HG02642 (cell line): ENCODE measurements around the gene HMGN2.
"Not testable (repeated sequence)": the region's sequence is repeated elsewhere in the genome, so short reads cannot be mapped to it uniquely, and the experiment has no call there.

Experiments
- ATAC-seq: cut with Tn5 transposase; IDR thresholded peaks from one replicate; pipeline ENCODE4 v1.9.1; 2021; ENCODE audit warnings: mild to moderate bottlenecking; ENCODE audit not compliant: unreplicated experiment, poor library complexity

The HMGN2 gene

GRCh38 chr1:26476958-26477357 is 4.7 kb downstream of the HMGN2 start:
- no peak for ATAC-seq

DNA sequence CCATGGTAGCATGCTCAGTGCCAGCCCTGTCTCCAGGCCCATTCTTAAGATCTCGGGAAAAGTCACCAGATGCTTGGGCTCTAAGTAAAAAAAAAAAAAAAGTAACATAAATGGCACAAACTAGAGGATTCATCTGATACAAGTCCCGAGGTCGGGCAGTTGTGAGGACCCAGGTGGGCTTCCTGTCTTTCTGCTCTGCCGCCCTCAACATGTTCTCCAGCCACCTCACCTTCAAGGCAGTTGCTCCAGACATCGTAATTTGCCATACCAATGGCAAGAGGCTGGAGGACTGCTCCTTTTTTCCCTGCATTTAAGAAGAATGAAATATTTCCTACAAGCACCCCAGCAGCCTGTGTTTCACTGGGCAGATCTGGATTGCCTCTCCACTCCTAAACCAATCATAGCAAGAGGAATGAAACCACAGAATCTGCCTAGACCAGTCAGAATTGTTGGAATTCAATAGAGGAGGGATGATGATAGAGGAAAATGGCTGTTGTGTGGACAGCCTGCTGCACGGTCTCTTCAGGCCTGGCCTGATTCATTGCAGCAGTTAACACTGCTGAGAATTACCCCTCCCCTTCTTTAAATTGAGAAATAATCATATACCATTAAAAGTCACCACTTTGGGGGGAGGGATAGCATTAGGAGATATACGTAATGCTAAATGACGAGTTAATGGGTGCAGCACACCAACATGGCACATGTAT is 5.4 kb downstream of the HMGN2 start:
- no peak for ATAC-seq

GRCh38 chr1:26478159-26478558 is 5.9 kb downstream of the HMGN2 start:
- no peak for ATAC-seq

DNA sequence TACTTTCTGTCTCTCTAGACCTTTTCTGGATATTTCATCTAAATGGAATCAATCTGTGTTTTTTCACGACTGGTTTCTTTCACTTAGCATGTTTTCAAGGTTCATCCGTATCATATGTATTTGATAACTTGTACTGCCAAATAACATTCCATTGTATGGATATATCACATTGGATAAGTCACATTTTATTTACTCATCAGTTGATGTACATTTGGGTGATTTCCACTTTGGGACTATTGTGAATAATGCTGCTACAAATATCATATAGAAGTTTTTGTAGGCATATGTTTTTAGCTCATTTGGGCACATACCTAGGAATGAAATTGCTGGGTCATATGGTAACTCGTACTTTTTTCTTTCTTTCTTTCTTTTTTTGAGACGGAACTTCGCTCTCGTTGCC is 6.7 kb downstream of the HMGN2 start:
- no peak for ATAC-seq

- ATAC-seq = no peak
These were observed 10.7 kb downstream of the HMGN2 start for GRCh38 chr1:26482921-26483320.

GRCh38 chr1:26483980-26484379 is 11.7 kb downstream of the HMGN2 start:
- ATAC-seq = no peak

DNA sequence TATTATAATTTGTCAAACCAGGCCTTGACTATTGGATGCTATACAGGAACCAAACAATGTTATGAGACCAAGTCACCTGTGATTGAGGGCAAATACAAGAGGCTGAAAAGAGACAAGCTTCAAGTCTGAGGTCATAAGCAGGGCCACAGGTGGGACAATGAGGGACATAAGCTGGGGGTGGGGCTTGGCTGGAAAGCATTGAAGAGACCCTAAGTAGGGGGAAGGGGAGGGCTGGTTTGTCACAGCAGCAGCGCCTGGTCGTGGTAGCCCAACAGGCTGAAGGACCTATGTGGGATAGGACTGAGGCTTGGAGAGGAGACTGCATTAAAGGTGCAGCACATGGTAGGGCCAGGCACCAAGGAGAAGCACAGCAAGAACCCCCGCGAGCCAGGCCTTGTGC is 17.9 kb downstream of the HMGN2 start:
- ATAC-seq = no peak

GRCh38 chr1:26493267-26493666 is 21.0 kb downstream of the HMGN2 start:
- no peak for ATAC-seq

GRCh38 chr1:26493938-26494337 is 21.7 kb downstream of the HMGN2 start:
- no peak for ATAC-seq

- no peak for ATAC-seq
These were observed 24.6 kb downstream of the HMGN2 start for GRCh38 chr1:26496861-26497260.

- ATAC-seq = no peak
These were observed 26.7 kb downstream of the HMGN2 start for GRCh38 chr1:26498894-26499293.

- peak; percentile 71 for ATAC-seq
These were observed 28.4 kb downstream of the HMGN2 start for GRCh38 chr1:26500488-26501175.

DNA sequence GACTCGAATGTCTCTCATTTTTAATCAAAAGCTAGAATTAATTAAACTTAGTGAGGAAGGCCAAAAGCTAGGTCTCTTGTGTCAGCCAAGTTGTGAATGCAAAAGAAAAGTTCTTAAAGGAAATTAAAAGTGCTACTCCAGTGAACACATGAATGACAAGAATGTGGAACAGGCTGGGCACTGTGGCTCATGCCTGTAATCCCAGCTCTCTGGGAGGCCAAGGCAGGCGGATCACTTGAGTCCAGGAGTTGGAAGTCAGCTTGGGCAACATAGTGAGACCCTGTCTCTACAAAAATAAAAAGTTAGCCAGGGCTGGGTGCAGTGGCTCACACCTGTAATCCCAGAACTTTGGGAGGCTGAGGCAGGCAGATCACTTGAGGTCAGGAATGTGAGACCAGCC is 38.5 kb downstream of the HMGN2 start:
- ATAC-seq = not testable (repeated sequence)

- ATAC-seq = not testable (repeated sequence)
These were observed 43.6 kb downstream of the HMGN2 start for GRCh38 chr1:26515836-26516235.

DNA sequence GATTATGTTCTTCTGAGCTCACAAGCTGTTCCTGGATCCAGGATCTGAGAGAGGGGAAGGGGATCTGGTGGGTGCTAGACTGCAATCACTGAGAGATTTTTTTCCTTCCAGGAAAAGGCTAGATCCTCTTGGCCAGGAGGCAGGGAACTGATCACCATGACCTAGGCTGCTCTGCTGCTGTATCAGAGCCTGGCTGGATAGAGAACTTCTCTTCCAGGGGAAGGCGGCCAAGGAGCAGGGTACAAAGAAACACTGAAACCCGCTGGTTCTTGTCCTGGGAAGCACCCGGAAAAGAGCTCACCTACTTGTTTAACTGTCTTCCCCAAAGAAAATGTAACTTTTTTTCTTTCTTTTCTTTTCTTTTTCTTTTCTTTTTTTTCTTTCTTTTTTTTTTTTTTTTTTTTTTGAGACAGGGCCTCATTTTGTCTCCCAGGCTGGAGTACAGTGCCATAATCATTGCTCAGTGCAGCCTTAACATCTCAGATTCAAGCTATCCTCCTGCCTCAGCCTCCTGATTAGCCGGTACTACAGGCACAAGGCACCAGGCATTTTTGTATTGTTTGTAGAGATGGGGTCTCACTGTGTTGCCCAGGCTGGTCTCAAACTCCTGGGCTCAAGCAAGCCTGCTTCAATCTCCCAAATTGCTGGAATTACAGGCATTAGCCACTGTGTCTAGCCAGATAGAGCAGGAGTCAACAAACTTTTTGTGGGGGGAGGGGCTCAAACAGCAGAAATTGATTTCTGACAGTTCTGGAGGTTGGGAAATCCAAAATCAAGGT is 44.9 kb downstream of the HMGN2 start:
- ATAC-seq = no peak

DNA sequence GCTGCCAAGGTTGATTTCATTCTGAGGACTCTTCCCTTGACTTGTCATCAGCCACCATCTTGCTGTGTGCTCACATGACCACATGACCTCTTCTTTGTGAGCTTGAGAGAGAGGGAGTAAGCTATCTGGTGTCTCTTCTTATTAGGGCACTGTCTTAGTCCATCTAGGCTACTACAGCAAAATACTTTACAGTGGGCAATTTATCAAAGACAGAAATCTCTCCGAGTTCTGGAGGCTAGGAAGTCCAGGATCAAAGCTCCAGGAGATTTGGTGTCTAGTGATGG is 45.5 kb downstream of the HMGN2 start:
- no peak for ATAC-seq

DNA sequence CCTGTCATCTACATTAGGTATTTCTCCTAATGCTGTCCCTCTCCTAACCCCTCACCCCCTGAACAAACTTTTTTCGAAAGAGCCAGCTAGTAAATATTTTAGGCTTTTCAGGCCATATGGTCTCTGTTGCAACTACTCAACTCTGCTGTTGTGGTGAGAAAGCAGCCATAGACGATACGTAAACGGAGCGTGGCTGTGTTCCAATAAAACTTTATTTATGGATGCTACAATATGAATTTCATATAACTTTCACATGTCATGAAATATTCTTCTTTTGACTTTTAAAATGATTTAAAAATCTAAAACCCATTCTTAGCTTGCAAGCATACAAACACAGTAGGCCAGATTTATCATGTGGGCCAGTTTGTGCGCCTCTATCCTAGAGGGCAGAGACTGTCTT is 46.1 kb downstream of the HMGN2 start:
- ATAC-seq = no peak

GRCh38 chr1:26520339-26520738 is 48.1 kb downstream of the HMGN2 start:
- no peak for ATAC-seq

DNA sequence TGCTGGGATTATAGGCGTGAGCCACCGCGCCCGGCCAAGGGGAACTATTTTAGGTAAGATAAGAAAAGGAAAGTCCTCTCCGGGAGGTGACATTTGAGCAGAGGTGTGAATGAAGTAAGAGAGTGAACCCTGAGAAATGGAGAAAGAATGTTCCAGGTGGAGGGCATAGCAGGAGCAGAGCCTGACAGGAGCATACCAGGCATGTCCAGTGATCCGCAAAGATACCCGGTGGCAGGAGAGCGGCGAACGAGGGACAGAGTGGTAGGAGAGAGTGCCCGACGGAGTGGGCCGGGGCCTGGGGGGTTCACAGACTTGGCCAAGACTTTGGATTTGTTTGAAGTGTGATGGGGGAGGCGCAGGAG is 49.4 kb downstream of the HMGN2 start:
- no peak for ATAC-seq

DNA sequence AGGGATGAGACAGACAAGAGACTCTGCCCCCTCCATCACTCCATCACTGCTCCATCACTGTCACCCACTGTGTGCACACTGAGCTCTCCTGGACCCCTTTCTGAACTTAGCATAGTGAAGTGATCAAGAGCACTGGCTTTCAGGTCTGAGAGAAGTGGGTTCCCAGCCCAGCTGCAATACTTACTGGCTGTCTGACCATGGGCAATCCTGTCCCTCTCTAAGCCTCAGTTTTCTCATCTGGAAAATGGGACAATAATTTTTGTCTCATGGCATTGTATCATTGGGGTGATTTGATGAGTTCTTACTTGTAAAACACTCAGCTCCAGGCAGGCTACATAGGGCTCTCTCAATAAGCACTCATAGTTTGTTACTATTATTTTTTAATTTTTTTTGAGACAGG is 49.8 kb downstream of the HMGN2 start:
- ATAC-seq = no peak

- ATAC-seq = no peak
These were observed 51.9 kb downstream of the HMGN2 start for GRCh38 chr1:26524181-26524580.
